ENCODE data around the gene MAPKAPK3. TPM values are rescaled to one million over a fixed set of nuclear protein-coding genes. Genes with fewer than 3 reads are reported as not detected.

Gene MAPKAPK3
- total RNA-seq, 1 experiment from 2014 or later, result 53.9 TPM

DNA sequence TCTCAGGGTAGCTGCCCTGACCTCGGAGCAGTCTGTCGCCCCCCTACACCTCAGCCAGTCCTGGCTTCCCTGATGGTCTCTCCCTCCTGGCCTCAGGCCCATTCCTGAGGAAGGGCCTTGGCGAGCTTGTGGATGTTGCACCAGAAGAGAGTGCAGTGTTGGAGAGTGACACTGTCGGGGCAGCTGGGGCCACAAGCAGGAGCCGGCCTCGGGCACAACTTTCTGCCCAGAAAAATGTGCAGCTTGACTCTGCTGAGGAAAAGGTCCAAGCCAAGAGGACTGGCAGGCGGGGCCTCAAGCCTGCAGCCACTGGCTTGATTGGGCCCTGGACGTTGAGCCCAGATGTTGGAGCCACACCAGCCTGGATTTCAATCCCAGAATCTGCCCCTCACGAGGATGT lies 34.9 kb upstream of the MAPKAPK3 start:
- no TSS peak for BruUV-seq (replicated peaks)
- no peak overlapping the region for H3K27ac Mint-ChIP-seq (ENCODE audit: low read depth, unreplicated experiment)
- no peaks in the 10 kb centered on the region for H3K9me3 Mint-ChIP-seq (ENCODE audit: unreplicated experiment)
- no peak overlapping the region for H3K4me3 Mint-ChIP-seq (ENCODE audit: unreplicated experiment)
- peaks cover 10% of the 10 kb centered on the region for H3K36me3 Mint-ChIP-seq (ENCODE audit: insufficient read depth, unreplicated experiment)
- TF ChIP-seq, protein P1, sequence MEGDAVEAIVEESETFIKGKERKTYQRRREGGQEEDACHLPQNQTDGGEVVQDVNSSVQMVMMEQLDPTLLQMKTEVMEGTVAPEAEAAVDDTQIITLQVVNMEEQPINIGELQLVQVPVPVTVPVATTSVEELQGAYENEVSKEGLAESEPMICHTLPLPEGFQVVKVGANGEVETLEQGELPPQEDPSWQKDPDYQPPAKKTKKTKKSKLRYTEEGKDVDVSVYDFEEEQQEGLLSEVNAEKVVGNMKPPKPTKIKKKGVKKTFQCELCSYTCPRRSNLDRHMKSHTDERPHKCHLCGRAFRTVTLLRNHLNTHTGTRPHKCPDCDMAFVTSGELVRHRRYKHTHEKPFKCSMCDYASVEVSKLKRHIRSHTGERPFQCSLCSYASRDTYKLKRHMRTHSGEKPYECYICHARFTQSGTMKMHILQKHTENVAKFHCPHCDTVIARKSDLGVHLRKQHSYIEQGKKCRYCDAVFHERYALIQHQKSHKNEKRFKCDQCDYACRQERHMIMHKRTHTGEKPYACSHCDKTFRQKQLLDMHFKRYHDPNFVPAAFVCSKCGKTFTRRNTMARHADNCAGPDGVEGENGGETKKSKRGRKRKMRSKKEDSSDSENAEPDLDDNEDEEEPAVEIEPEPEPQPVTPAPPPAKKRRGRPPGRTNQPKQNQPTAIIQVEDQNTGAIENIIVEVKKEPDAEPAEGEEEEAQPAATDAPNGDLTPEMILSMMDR (IDR thresholded peaks at IDR 0.05; ENCODE audit: unreplicated experiment), result no peak
- no peak for DNase-seq (ENCODE audit: unreplicated experiment)
- ChIA-PET CTCF (interaction anchor here (0.6 to 4.3 kb wide), 4 partner anchors 10 to 35 kb away, joined by 3 to 33 read pairs (median 4); partner anchors contain the start of gene MAPKAPK3), POLR2A (no interaction called here)
- intact Hi-C loops (cut with micrococcal nuclease), result no loop called here
- H3K4me1 Mint-ChIP-seq (ENCODE audit: insufficient read depth, unreplicated experiment), result peaks cover 13% of the 10 kb centered on the region
- no peaks in the 10 kb centered on the region for H3K27me3 Mint-ChIP-seq (ENCODE audit: insufficient read depth, unreplicated experiment)

DNA sequence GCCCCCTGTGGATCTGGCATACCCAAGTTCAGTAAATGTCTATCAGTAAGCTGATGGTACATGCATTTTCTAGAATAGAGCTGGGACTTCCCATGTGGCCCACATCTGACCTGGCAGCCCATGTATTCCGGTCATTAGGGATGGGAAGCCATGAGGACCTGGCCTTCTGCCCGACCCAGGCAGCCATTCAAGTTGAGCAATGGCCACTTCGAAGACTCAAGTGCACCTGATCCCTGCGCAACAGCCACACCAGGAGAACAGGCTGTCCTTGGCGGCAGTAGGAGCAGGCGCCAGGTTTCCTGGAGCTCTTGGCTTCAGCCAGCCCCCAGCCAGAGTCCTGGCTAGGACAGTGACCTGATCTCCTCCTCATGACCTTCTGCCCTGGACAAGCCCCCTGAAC lies 33.1 kb upstream of the MAPKAPK3 start:
- intact Hi-C loops (cut with micrococcal nuclease), result no loop called here
- peak overlapping the region; percentile 61 for H3K27ac Mint-ChIP-seq (ENCODE audit: low read depth, unreplicated experiment)
- no peak overlapping the region for H3K4me3 Mint-ChIP-seq (ENCODE audit: unreplicated experiment)
- peak; percentile 45 for DNase-seq (ENCODE audit: unreplicated experiment)
- ChIA-PET CTCF (interaction anchor here (0.6 to 4.3 kb wide), 4 partner anchors 12 to 370 kb away, joined by 3 to 33 read pairs (median 4); partner anchors contain the start of gene HEMK1), POLR2A (interaction anchor here (0.8 to 1.4 kb wide), 2 partner anchors 15 to 18 kb away, joined by 3 read pairs; partner anchors contain the start of gene HEMK1)
- BruUV-seq (replicated peaks), result no TSS peak
- H3K36me3 Mint-ChIP-seq (ENCODE audit: insufficient read depth, unreplicated experiment), result peaks cover 4% of the 10 kb centered on the region
- TF ChIP-seq, protein P1 (IDR thresholded peaks at IDR 0.05; ENCODE audit: unreplicated experiment), result no peak
- H3K27me3 Mint-ChIP-seq (ENCODE audit: insufficient read depth, unreplicated experiment), result no peaks in the 10 kb centered on the region
- H3K4me1 Mint-ChIP-seq (ENCODE audit: insufficient read depth, unreplicated experiment), result peaks cover 18% of the 10 kb centered on the region
- no peaks in the 10 kb centered on the region for H3K9me3 Mint-ChIP-seq (ENCODE audit: unreplicated experiment)

DNA sequence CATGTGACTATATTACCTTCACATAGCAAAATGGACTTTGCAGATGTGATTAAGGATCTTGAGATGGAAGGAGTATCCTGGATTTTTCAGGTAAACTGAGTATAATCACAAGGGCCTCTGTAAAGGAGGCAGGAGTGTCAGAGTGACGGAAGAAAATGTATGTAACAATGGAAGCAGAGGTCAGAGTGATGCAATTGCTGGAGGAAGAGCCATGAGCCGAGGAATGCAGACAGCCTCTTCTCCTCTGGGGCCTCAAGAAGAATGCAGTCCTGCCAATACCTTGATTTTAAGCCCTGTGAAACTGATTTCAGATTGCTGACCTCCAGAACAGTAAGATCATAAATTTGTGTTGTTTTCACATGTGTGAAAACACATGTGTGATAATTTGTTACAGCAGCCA lies 32.6 kb upstream of the MAPKAPK3 start:
- CTCF ChIA-PET, result interaction anchor here (1.7 to 4.3 kb wide), 2 partner anchors 13 to 42 kb away, joined by 5 to 33 read pairs; no protein-coding TSS in a partner anchor

DNA sequence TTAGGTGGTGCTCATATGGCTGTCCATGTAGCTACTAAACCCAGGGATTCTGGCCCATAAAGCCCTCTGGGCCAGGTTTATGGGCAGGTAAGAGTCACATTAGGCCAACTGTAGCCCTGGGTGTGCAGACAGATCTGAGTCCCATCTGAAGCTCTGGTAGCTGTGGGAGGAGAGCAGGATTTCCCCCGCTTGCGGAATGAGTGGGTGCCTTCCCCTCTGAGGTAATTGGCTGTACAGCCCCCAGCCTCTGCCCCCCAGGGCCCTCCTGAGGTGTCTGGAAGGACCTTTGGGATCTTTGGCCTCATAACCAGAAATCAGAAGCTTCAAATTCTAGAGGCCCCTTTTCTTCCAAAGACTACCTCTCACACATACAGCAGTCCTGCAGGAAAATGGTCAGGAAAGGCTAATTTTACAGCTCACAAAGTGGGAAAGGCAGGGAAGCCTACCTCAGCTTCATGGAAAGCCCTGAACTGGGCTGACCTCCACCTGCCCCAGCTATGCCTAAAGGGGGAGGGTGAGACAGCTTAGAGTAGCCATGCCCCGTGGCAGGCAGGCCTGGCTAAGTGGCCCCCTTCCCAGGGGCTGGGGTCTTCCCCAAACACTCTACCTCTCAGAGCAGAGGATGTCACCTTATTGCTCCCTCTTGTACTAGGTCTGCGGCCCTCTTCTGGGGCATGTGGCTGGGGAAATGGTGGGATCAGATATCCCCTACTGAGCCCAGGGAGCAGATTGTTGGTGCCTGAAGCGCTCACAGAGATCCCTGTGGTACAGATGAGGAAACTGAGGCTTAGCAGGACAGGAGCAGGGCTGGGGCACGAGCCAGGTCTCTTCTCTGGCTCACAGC lies 30.8 kb upstream of the MAPKAPK3 start:
- TF ChIP-seq, protein P1 (IDR thresholded peaks at IDR 0.05; ENCODE audit: unreplicated experiment), result no peak
- Mint-ChIP-seq H3K4me1 (ENCODE audit: insufficient read depth, unreplicated experiment) (peaks cover 18% of the 10 kb centered on the region), H3K36me3 (ENCODE audit: insufficient read depth, unreplicated experiment) (no peaks in the 10 kb centered on the region), H3K27ac (ENCODE audit: low read depth, unreplicated experiment) (no peak overlapping the region), H3K9me3 (ENCODE audit: unreplicated experiment) (no peaks in the 10 kb centered on the region), H3K4me3 (ENCODE audit: unreplicated experiment) (no peak overlapping the region), H3K27me3 (ENCODE audit: insufficient read depth, unreplicated experiment) (no peaks in the 10 kb centered on the region)
- CTCF ChIA-PET, result interaction anchor here (0.6 to 5.8 kb wide), 14 partner anchors 11 to 1044 kb away, joined by 3 to 71 read pairs (median 4); partner anchors contain the start of genes CISH and HEMK1
- BruUV-seq (replicated peaks), result no TSS peak
- no peak for DNase-seq (ENCODE audit: unreplicated experiment)
- POLR2A ChIA-PET, result interaction anchor here (0.5 to 3.9 kb wide), 5 partner anchors 10 to 301 kb away, joined by 3 to 15 read pairs (median 5); partner anchors contain the start of gene HEMK1
- intact Hi-C loops (cut with micrococcal nuclease), result no loop called here

More for the DNA sequence above, 32.6 kb upstream of the MAPKAPK3 start:
- H3K27me3 Mint-ChIP-seq (ENCODE audit: insufficient read depth, unreplicated experiment), result no peaks in the 10 kb centered on the region
- H3K27ac Mint-ChIP-seq (ENCODE audit: low read depth, unreplicated experiment), result peak overlapping the region; percentile 61
- DNase-seq (ENCODE audit: unreplicated experiment), result no peak
- no TSS peak for BruUV-seq (replicated peaks)
- H3K36me3 Mint-ChIP-seq (ENCODE audit: insufficient read depth, unreplicated experiment), result no peaks in the 10 kb centered on the region
- H3K4me3 Mint-ChIP-seq (ENCODE audit: unreplicated experiment), result no peak overlapping the region
- peaks cover 18% of the 10 kb centered on the region for H3K4me1 Mint-ChIP-seq (ENCODE audit: insufficient read depth, unreplicated experiment)
- H3K9me3 Mint-ChIP-seq (ENCODE audit: unreplicated experiment), result no peaks in the 10 kb centered on the region
- intact Hi-C loops (cut with micrococcal nuclease), result no loop called here
- TF ChIP-seq, protein P1 (IDR thresholded peaks at IDR 0.05; ENCODE audit: unreplicated experiment), result no peak
- POLR2A ChIA-PET, result interaction anchor here (0.8 kb wide), 1 partner anchor 15 kb away, joined by 3 read pairs; the partner anchor contains the start of gene HEMK1

All from MCF 10A (cell line).